ENCODE data around the gene DIS3L2.

The DIS3L2 gene

GRCh38 chr2:232204457-232204931 is 243.0 kb downstream of the DIS3L2 start:
- no peak for DNase-seq

GRCh38 chr2:232207174-232207573 is 245.7 kb downstream of the DIS3L2 start:
- no peak for DNase-seq

- no peak for DNase-seq
These were observed 248.8 kb downstream of the DIS3L2 start for GRCh38 chr2:232210306-232210705.

- DNase-seq, result no peak
These were observed 250.5 kb downstream of the DIS3L2 start for GRCh38 chr2:232211743-232212686.

- no peak for DNase-seq
These were observed 251.7 kb downstream of the DIS3L2 start for GRCh38 chr2:232213176-232213575.

- DNase-seq, result no peak
These were observed 252.5 kb downstream of the DIS3L2 start for GRCh38 chr2:232214053-232214452.

GRCh38 chr2:232216028-232216427 is 254.5 kb downstream of the DIS3L2 start:
- DNase-seq, result no peak

- no peak for DNase-seq
These were observed 257.4 kb downstream of the DIS3L2 start for GRCh38 chr2:232218778-232219495.

- DNase-seq, result no peak
These were observed 258.0 kb downstream of the DIS3L2 start for GRCh38 chr2:232219496-232219870.

- DNase-seq, result no peak
These were observed 258.4 kb downstream of the DIS3L2 start for GRCh38 chr2:232219932-232220331.

GRCh38 chr2:232225429-232225828 is 263.9 kb downstream of the DIS3L2 start:
- no peak for DNase-seq

- DNase-seq, result no peak
These were observed 264.4 kb downstream of the DIS3L2 start for GRCh38 chr2:232225895-232226294.

GRCh38 chr2:232228332-232228731 is 266.8 kb downstream of the DIS3L2 start:
- DNase-seq, result no peak

GRCh38 chr2:232228971-232229894 is 267.7 kb downstream of the DIS3L2 start:
- no peak for DNase-seq

GRCh38 chr2:232229911-232230310 is 268.4 kb downstream of the DIS3L2 start:
- DNase-seq, result no peak

GRCh38 chr2:232230560-232230959 is 269.0 kb downstream of the DIS3L2 start:
- DNase-seq, result no peak

- DNase-seq, result no peak
These were observed 270.0 kb downstream of the DIS3L2 start for GRCh38 chr2:232231554-232231953.

- DNase-seq, result no peak
These were observed 271.4 kb downstream of the DIS3L2 start for GRCh38 chr2:232232915-232233314.

GRCh38 chr2:232234922-232235615 is 273.6 kb downstream of the DIS3L2 start:
- no peak for DNase-seq

- no peak for DNase-seq
These were observed 274.2 kb downstream of the DIS3L2 start for GRCh38 chr2:232235716-232236115.

- no peak for DNase-seq
These were observed 274.7 kb downstream of the DIS3L2 start for GRCh38 chr2:232236200-232236599.

- no peak for DNase-seq
These were observed 276.0 kb downstream of the DIS3L2 start for GRCh38 chr2:232237464-232237863.
